COLO668 (cell line): Measurements from ENCODE around the gene NDST1.
"Not testable (repeated sequence)": the region's sequence is repeated elsewhere in the genome, so short reads cannot be mapped to it uniquely, and the experiment has no call there.

ENCODE experiments used
- DNase-seq: peaks from one replicate; lab custom pipeline; 2025; ENCODE audit not compliant: unreplicated experiment; lab: John Stamatoyannopoulos, UW

The NDST1 gene

GRCh38 chr5:150507474-150508276 lies at the start of gene NDST1:
Gene NDST1 (plus strand): TSS chr5:150508131. CDS start chr5:150521255, 13,124 bp downstream.
- no peak for DNase-seq

- peak; percentile 63 for DNase-seq
Observed at GRCh38 chr5:150458802-150459557, 49.0 kb upstream of the NDST1 start.

GRCh38 chr5:150460781-150461180 lies 47.1 kb upstream of the NDST1 start:
- no peak for DNase-seq

GRCh38 chr5:150461231-150461630 lies 46.7 kb upstream of the NDST1 start:
- DNase-seq: peak; percentile 50

- DNase-seq: no peak
Observed at GRCh38 chr5:150464554-150465012, 43.3 kb upstream of the NDST1 start.

- no peak for DNase-seq
Observed at GRCh38 chr5:150465927-150466326, 42.0 kb upstream of the NDST1 start.

- no peak for DNase-seq
Observed at GRCh38 chr5:150468206-150468605, 39.7 kb upstream of the NDST1 start.

GRCh38 chr5:150469718-150470469 lies 38.0 kb upstream of the NDST1 start:
- no peak for DNase-seq

GRCh38 chr5:150473673-150474358 lies 34.1 kb upstream of the NDST1 start:
- no peak for DNase-seq

GRCh38 chr5:150476568-150476967 lies 31.4 kb upstream of the NDST1 start:
- not testable (repeated sequence) for DNase-seq

- no peak for DNase-seq
Observed at GRCh38 chr5:150479416-150479815, 28.5 kb upstream of the NDST1 start.

GRCh38 chr5:150481708-150481965 lies 26.3 kb upstream of the NDST1 start:
- no peak for DNase-seq

GRCh38 chr5:150481972-150482406 lies 25.9 kb upstream of the NDST1 start:
- no peak for DNase-seq

- no peak for DNase-seq
Observed at GRCh38 chr5:150484964-150485692, 22.8 kb upstream of the NDST1 start.

- peak; percentile 51 for DNase-seq
Observed at GRCh38 chr5:150485693-150486401, 22.1 kb upstream of the NDST1 start.

- peak; percentile 64 for DNase-seq
Observed at GRCh38 chr5:150486402-150487198, 21.3 kb upstream of the NDST1 start.

GRCh38 chr5:150487199-150488061 lies 20.5 kb upstream of the NDST1 start:
- DNase-seq: peak; percentile 48
